GM12865 (cell line): Measurements from ENCODE around the gene ERICH6.

Source experiments
- DNase-seq: peaks from one replicate; pipeline ENCODE4 v3.0.0; 2010; ENCODE audit warnings: low read depth
- H3K4me3 ChIP-seq: 2 replicates; pipeline ENCODE4 v1.5.1; 2011; ENCODE audit warnings: mild to moderate bottlenecking, low read depth, low read length, control low read depth
- CTCF ChIP-seq: IDR thresholded peaks from 2 replicates; pipeline ENCODE4 v1.5.1; 2011; ENCODE audit warnings: low read length, control low read depth, low read depth, inconsistent platforms; ENCODE audit not compliant: insufficient read depth; ENCODE audit errors: missing control alignments

The ERICH6 gene

DNA sequence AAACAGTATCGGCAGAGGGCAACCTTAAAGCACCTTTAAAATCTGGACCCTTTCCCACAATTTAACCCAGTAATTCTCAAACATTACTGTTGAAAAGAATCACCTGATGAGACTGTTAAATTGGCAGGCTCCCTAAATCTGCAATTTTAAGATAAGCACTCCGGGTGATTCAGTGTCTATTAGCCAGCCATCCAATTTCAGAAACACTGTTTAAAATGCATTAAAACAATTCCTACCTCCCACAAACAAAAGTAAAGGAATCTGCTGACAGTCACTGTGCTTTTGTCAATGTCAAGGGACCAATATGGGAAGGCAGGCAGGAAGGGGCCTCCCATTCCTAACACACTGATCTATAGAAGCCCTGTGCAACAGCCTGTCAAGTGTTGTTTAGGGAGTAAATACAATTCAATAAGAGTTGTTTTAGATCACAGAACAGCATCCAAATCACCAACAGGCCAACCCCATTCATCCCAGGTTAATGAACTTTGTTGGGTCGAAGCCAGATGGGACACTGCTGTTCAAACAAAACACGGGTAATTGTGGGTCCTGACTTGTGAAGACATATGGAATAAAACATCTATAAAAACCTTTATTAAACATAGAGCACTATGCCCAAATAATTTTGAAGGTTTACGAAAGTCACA, 37.9 kb upstream of the ERICH6 start:
- no peak for TF ChIP-seq CTCF
- H3K4me3 ChIP-seq = no peak overlapping the region
- DNase-seq = no peak

DNA sequence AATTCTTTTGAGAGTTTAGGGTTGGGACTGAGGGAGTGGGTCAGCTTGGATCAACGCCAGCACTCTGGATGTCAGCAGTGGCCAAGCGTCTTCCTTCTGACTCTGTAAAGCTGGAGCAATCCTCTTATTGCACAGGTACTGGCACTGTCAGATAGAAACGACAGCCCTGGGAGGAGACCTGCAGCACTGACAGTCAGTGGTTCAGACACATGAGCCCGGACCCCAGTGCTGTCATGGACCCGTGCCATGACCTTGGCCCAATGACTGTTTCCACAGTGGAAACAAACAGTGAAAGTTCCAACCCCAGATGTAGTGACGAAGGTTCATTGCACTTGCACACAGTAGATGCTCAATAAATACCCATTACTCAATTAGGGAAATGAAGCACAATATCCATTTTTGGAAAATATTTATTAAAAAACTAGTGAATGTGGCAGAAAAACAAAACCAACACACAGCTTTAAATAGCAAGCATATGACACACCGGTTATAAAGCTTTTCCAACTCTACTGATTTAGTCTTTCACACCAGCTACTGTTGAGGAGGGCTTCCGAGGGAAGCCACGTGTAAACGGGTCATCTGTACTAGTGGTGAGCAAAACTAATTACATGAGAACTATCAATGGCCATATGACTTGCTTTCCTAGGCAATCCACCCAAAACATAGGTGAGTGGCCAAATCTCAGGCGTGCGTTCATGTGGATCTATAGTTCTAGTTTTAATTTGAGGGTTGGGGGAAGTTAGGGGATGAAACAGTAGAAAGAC, 37.2 kb upstream of the ERICH6 start:
- no peak for DNase-seq
- no peak overlapping the region for H3K4me3 ChIP-seq
- TF ChIP-seq CTCF = no peak

DNA sequence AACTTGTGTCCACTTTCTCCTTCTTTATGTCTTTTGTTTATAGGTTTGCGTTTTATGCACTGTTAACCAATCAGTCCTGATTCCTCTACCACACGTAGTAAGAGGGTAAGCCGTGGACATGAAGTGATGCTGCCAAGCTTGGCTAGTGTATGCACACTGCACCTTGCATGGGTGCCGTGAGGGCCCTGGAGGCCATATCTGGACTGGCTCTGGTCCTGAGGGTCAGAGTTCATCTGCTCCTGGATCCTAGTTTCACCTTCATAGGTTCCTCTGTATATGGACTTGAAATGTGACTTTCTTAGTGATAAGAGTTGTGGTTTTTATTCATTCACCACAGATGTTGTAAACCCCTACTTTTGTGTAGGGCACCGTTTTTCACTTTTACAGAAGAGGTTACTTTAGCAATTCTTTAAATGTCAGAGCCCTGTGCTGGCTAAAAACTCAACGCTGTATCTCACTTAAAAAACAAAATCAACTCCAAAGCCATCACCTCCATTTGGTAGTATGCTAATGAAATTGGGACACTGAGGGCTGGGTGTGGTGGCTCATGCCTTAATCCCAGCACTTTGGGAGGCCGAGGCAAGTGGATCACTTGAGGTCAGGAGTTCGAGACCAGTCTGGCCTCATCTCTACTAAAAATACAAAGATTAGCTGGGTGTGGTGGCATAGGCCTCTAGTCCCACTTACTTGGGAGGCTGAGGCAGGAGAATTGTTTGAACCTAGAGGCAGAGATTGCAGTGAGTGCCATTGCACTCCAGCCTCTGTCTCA, 36.3 kb upstream of the ERICH6 start:
- no peak overlapping the region for H3K4me3 ChIP-seq
- DNase-seq = peak; percentile 34
- TF ChIP-seq CTCF = no peak

GRCh38 chr3:150739200-150739863, 35.6 kb upstream of the ERICH6 start:
- TF ChIP-seq CTCF = no peak
- no peak overlapping the region for H3K4me3 ChIP-seq
- DNase-seq = peak; percentile 48

DNA sequence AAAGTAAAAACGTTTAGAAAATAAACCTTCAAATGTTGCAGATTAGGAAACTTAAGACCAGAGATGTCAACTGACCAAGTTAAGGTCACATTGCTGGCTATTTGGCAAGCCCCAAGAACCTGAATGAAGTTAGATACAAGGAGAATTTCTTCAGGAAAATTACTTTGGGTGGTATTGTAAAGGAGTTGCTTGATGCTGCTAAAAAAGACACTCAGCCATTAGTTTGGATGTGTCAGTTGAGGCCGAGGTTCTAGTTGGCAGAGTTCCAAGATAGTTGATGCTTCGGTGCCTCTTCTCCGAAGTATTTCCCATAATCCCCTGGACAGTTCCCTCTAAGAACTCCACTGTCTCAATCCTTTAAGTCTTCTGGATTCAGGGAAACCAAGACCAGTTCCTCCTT, 35.0 kb upstream of the ERICH6 start:
- no peak for TF ChIP-seq CTCF
- H3K4me3 ChIP-seq = no peak overlapping the region
- DNase-seq = no peak

GRCh38 chr3:150737874-150738679, 34.4 kb upstream of the ERICH6 start:
- peak; percentile 62 for DNase-seq
- no peak for TF ChIP-seq CTCF
- H3K4me3 ChIP-seq = no peak overlapping the region
